ENCODE data around the gene FN3KRP. TPM values are rescaled to one million over a fixed set of nuclear protein-coding genes. Genes with fewer than 3 reads are reported as not detected.
"Not testable (repeated sequence)": the region's sequence is repeated elsewhere in the genome, so short reads cannot be mapped to it uniquely, and the experiment has no call there.

Gene FN3KRP
- total RNA-seq, 1 donor, result 7.2 TPM

DNA sequence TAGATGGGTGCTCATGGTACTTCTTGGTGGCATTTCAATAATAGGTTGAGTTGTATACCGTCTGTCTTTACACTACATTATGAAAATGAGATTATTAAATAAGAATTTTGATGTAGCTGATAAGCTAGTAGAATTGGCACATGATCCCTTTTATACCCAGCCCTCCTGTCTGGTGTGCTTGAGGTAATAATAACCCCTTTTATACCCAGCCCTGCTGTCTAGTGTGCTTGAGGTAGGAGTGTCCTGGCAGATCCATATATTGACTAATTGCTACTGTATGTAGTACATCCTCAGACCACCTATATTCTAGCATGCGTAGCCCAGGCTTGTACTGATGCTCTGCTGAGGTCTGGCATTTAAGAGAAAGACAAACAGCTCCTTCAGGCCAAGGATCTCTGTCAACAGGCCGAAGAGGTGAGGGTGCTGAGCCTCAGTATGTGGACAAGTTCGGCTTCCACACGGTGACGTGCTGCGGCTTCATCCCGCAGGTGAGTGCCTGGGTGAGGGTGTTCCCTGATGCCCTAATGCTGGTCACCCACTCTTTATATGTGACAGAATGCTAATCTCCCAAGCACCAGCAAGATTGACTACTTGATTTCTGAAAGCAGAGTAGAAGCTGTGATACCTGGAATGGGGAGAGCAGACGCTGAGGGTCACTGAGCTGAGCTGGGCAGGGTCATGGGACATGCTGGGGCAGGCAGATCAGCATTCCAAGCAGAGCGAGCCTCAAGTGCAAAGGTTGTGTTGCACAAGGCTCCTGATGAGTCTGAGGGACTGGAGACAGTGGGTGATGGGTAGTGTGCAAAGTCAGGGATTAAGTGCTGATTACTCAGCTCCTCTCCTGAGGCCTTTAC is 24.6 kb downstream of the FN3KRP start:
- Histone ChIP-seq H3K4me1 (ENCODE audit: insufficient read depth, low read length) (no peaks in the 10 kb centered on the region), H3K9me3 (ENCODE audit: low read depth, low read length) (no peaks in the 10 kb centered on the region), H3K27me3 (ENCODE audit: insufficient read depth, low read length) (no peaks in the 10 kb centered on the region), H3K4me3 (ENCODE audit: low read length) (no peak overlapping the region)

DNA sequence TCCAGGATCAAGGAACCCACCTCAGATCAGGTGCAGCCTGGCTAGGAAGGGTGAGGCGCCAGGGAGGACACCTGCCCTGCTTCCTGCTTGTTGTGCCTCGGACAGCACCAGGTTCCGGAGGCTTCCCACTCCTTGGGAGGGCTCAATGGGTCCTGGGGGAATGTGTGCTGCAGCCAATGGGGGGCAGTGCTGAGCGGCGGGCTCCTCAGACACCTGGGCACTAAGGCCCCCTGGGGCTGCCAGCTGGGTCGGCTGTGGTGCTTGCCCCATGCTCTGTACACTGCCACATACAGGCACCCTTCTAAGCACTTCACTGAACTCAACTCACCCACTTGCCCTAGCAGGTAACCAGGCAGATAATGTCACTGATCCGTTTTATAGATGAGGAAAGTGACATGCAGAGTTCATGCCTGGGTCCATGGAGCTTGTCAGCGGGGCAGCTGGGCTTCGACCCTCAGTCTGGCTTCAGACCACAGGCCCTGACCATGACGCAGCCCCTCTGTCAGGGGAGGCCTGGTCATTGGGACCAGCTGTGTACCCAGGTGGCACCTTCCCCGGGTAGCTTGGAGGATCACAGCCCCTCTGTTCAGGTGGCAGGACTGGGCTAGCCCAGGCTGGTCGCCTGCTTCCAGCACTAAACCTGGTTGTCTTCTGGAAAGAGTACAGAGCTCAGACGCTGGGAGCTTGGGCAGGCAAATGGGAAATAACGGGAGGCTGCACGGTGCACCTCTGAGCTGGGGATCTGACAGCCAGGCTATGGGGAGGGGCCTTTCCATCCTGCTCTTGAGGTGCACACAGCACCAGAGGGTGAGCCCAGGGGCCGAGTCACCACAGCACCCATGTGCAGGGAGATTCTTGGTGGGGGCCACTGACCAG is 27.1 kb downstream of the FN3KRP start:
- Histone ChIP-seq H3K4me3 (ENCODE audit: low read length) (no peak overlapping the region), H3K27me3 (ENCODE audit: insufficient read depth, low read length) (no peaks in the 10 kb centered on the region), H3K4me1 (ENCODE audit: insufficient read depth, low read length) (no peaks in the 10 kb centered on the region), H3K9me3 (ENCODE audit: low read depth, low read length) (no peaks in the 10 kb centered on the region)

DNA sequence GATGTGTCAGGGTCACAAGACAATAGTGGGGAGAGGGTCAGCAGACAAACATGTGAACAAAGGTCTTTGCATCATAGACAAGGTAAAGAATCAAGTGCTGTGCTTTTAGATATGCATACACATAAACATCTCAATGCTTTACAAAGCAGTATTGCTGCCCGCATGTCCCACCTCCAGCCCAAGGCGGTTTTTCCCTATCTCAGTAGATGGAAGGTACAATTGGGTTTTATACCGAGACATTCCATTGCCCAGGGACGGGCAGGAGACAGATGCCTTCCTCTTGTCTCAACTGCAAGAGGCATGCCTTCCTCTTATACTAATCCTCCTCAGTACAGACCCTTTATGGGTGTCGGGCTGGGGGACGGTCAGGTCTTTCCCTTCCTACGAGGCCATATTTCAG is 28.2 kb downstream of the FN3KRP start:
- not testable (repeated sequence) for H3K27me3 ChIP-seq (ENCODE audit: insufficient read depth, low read length); H3K4me1 ChIP-seq (ENCODE audit: insufficient read depth, low read length); H3K4me3 ChIP-seq (ENCODE audit: low read length); H3K9me3 ChIP-seq (ENCODE audit: low read depth, low read length)

DNA sequence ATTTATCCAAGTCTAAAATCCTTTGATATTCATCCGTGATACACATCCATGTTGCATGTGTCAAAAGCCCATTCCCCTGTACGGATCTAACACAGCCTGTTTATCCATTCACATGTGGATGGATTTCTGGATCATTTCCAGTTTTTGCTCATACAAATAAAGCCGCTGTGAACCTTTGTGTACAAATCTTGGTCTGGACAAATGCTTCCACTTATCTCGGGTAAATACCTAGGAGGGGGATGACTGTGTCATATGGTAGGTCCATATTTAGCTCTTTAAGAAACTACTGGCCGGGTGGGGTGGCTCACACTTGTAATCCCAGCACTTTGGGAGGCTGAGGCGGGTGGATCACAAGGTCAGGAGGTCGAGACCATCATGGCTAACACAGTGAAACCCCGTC is 29.0 kb downstream of the FN3KRP start:
- Histone ChIP-seq H3K4me3 (ENCODE audit: low read length) (no peak overlapping the region), H3K4me1 (ENCODE audit: insufficient read depth, low read length) (no peaks in the 10 kb centered on the region), H3K27me3 (ENCODE audit: insufficient read depth, low read length) (no peaks in the 10 kb centered on the region), H3K9me3 (ENCODE audit: low read depth, low read length) (no peaks in the 10 kb centered on the region)

DNA sequence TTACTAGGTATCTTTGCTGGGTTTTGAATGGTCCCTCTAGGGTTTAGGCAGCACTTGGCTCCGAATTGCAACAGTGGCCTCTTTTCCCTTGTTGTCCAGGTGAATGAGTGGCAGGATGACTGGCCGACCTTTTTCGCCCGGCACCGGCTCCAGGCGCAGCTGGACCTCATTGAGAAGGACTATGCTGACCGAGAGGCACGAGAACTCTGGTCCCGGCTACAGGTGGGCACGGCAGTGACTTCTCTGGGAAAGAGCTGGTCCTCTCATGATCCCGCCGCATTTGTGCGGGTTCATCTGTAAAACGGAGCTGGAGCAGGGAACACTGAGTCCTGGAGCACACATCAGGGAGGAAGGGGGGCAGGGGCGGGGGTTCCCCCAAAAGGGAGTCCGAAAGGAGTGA is 32.2 kb downstream of the FN3KRP start:
- Histone ChIP-seq H3K9me3 (ENCODE audit: low read depth, low read length) (no peaks in the 10 kb centered on the region), H3K4me1 (ENCODE audit: insufficient read depth, low read length) (peaks cover 15% of the 10 kb centered on the region), H3K27me3 (ENCODE audit: insufficient read depth, low read length) (no peaks in the 10 kb centered on the region), H3K4me3 (ENCODE audit: low read length) (no peak overlapping the region)

DNA sequence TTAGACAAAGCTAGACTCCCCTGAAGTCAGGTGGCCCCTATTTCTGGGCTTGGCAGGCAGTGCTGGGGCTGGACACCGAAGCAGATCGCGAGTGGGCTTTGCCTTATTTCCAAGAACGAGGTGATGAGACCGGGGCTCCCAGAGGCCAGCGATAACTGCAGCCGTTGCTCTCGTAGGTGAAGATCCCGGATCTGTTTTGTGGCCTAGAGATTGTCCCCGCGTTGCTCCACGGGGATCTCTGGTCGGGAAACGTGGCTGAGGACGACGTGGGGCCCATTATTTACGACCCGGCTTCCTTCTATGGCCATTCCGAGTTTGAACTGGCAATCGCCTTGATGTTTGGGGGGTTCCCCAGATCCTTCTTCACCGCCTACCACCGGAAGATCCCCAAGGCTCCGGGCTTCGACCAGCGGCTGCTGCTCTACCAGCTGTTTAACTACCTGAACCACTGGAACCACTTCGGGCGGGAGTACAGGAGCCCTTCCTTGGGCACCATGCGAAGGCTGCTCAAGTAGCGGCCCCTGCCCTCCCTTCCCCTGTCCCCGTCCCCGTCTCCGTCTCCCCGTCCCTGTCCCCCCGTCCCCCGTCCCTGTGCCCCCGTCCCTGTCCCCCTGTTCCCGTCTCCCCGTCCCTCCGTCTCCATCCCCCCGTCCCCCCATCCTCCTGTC is 33.9 kb downstream of the FN3KRP start:
- no peak overlapping the region for H3K4me3 ChIP-seq (ENCODE audit: low read length)
- no peaks in the 10 kb centered on the region for H3K9me3 ChIP-seq (ENCODE audit: low read depth, low read length)
- no peaks in the 10 kb centered on the region for H3K27me3 ChIP-seq (ENCODE audit: insufficient read depth, low read length)
- peaks cover 16% of the 10 kb centered on the region for H3K4me1 ChIP-seq (ENCODE audit: insufficient read depth, low read length)

DNA sequence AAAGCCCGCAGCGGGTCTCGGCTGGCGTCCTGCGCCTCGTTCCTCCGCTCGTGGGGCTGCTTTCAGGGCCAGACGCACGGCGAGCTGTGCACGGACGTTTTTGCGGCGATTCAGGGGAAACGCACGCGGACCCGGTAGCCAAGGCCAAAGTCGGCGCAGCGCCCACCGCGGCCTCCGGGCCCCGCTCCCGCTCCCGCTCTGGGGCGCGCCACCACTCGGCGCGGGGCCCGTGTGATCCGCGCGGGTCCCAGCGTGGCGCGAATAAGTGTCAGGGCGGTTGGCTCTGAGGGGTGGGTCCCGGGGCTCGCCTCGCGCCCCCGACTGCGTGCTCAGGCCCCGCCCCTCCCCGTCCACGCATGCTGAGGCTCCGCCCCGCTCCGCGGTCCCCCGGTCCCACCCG is 34.7 kb downstream of the FN3KRP start:
- Histone ChIP-seq H3K4me1 (ENCODE audit: insufficient read depth, low read length) (peaks cover 16% of the 10 kb centered on the region), H3K4me3 (ENCODE audit: low read length) (no peak overlapping the region), H3K9me3 (ENCODE audit: low read depth, low read length) (no peaks in the 10 kb centered on the region), H3K27me3 (ENCODE audit: insufficient read depth, low read length) (no peaks in the 10 kb centered on the region)

DNA sequence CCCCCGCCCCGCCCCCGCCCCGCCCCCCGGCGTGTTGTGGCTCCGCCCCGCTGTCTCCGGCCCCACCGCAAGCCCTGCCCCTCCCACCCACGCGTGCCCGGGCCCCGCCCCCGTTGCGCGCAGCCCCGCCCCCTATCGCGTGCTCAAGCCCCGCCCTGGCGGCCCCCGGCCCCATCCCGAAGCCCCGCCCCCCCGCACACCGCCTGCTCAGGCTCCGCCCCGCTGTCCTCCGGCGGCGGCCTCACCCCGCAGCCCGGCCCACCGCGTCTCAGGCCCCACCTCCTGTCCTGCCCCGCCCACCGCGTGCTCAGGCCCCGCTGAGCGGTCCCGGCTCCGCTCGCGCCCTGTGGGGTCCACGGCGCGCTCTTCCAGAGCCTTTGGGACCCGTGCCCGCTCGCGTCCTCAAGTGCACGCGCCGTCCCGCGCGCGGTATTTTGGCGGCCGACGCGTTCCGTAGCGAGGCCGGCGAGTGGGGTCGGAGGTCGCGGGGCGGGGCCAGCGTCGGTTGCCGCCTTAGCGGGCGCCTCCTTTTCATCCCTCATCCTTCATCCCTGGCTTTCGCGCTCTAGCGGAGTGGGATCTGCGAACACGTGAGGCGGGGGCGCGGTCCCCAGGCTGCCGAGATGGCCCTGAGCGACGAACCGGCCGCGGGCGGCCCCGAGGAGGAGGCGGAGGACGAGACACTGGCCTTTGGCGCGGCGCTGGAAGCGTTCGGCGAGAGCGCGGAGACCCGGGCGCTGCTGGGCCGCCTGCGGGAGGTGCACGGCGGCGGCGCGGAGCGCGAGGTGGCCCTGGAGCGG is 35.3 kb downstream of the FN3KRP start, which contains the start of gene TBCD:
TBCD (plus strand) TSS at position 495 of the 800 bp plus-strand sequence; CDS start at position 624, 129 bp downstream.
- H3K9me3 ChIP-seq (ENCODE audit: low read depth, low read length), result no peaks in the 10 kb centered on the region
- H3K27me3 ChIP-seq (ENCODE audit: insufficient read depth, low read length), result no peaks in the 10 kb centered on the region
- H3K4me1 ChIP-seq (ENCODE audit: insufficient read depth, low read length), result peaks cover 16% of the 10 kb centered on the region
- H3K4me3 ChIP-seq (ENCODE audit: low read length), result peak within 1 kb of the TSS; percentile 77

DNA sequence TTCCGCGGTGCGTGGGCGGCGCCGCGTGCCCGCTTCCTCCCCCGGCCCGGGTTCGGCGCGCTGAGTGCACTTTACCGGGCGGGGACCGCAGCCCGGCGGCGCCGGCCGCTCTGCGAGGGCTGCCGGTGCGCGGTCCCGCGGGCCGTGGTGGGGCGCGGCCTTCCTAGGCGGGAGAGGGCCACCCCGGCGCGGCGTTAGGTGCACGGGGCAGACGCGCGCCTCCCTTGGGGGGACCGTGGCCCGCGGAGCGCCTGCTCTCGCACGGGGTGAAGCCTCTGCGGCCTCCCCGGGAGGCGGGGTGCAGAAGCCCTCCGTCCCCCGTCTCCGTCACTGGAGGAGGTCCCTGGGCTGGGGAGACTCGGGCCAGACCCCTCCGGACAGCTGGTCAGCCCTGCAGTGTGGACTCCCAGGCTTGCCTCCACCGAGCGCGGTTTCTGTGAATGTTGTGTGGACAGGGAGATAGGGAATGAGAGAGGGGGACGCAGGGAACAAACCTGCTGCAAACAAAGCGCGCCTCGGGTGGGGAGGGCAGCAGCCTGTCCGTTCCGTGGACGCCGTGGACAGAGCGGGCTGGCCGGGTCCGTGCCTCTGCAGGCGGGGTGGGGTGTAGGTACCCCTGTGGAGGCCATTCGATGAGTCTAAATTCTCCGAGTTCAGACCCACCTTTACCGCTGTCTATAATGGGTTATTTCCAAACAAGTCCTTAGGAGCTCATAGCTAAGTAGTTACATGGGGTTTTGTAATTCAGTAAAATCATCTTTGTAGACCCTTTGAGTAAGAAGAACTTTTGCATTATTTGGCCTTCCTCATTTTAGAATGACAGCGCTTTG is 36.1 kb downstream of the FN3KRP start:
- Histone ChIP-seq H3K4me3 (ENCODE audit: low read length) (peak overlapping the region; percentile 77), H3K4me1 (ENCODE audit: insufficient read depth, low read length) (peaks cover 16% of the 10 kb centered on the region), H3K27me3 (ENCODE audit: insufficient read depth, low read length) (no peaks in the 10 kb centered on the region), H3K9me3 (ENCODE audit: low read depth, low read length) (no peaks in the 10 kb centered on the region)

DNA sequence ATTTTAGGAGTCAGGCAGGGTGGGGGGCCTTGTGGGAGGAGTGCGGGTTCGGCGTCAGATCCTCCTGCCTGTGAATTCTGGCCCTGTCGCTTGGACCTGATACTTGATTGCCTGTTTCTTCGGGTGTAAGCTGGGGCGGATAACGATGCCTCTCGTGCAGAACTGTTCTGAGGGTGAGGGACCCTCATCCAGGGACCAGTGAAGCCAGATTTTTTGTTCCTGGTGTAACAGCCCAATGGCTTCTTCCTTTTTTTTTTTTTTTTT is 36.6 kb downstream of the FN3KRP start:
- H3K4me3 ChIP-seq (ENCODE audit: low read length), result no peak overlapping the region
- peaks cover 16% of the 10 kb centered on the region for H3K4me1 ChIP-seq (ENCODE audit: insufficient read depth, low read length)
- no peaks in the 10 kb centered on the region for H3K27me3 ChIP-seq (ENCODE audit: insufficient read depth, low read length)
- no peaks in the 10 kb centered on the region for H3K9me3 ChIP-seq (ENCODE audit: low read depth, low read length)

DNA sequence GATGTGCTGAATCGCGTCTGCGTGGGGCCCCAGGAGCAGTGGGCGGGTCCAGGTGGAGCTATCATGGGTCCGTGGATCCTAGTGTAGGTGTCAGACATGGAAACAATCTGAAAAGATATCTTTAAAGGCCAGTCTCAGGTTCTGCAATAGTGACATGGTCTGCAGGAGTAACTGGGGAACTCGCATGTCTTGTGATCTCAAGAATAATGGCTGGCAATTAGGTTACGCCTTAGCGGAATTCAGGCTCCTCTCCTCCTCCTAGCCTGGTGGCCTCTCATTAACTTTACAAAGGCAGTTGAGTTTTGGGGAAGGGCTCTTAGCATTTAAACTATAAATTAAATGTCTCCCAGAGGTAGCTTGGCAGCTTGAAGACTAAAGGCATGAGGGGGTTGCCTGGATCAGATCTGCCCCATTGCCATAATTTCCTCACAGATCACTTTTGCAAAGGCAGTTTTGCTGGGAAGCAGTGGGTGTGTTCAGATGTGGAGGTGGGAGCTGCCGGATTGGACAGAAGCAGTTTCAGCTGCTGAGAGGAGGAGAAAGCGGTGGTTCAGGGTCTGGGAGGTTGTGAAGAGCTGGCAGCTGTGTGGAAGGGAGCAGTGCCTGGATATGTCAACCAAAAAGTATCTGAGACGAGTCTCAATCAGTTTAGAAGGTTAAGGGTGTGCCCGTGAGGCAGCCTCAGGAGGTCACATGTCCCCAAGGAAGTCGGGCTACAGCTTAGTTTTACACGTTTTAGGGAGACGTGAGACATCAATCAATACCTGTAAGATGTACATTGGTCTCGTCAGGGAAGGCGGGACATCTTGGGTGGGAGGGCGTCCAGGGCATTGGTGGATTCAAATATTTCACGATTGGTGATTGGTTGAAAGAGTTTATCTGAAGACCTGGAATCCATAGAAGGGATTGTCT is 38.0 kb downstream of the FN3KRP start:
- no peak overlapping the region for H3K4me3 ChIP-seq (ENCODE audit: low read length)
- H3K9me3 ChIP-seq (ENCODE audit: low read depth, low read length), result no peaks in the 10 kb centered on the region
- H3K27me3 ChIP-seq (ENCODE audit: insufficient read depth, low read length), result no peaks in the 10 kb centered on the region
- peaks cover 16% of the 10 kb centered on the region for H3K4me1 ChIP-seq (ENCODE audit: insufficient read depth, low read length)

DNA sequence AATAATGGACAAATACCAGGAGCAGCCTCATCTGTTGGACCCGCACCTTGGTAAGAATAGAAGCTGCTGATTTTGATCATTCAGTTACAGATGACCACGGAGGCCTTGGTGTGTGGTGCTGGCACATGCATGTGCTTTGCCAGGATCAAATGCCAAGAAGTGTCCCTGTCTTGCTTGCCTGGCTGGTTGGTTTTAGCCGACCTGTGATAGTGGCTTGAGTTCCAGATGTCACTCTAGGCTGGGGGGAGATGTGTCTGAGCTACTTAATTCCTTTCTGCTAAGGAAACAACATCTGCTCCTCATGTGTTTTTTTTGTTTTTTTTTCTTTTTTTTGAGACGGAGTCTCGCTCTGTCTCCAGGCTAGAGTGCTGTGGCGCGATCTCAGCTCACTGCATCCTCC is 39.7 kb downstream of the FN3KRP start:
- no peaks in the 10 kb centered on the region for H3K27me3 ChIP-seq (ENCODE audit: insufficient read depth, low read length)
- H3K4me1 ChIP-seq (ENCODE audit: insufficient read depth, low read length), result peaks cover 16% of the 10 kb centered on the region
- H3K9me3 ChIP-seq (ENCODE audit: low read depth, low read length), result no peaks in the 10 kb centered on the region
- H3K4me3 ChIP-seq (ENCODE audit: low read length), result no peak overlapping the region

DNA sequence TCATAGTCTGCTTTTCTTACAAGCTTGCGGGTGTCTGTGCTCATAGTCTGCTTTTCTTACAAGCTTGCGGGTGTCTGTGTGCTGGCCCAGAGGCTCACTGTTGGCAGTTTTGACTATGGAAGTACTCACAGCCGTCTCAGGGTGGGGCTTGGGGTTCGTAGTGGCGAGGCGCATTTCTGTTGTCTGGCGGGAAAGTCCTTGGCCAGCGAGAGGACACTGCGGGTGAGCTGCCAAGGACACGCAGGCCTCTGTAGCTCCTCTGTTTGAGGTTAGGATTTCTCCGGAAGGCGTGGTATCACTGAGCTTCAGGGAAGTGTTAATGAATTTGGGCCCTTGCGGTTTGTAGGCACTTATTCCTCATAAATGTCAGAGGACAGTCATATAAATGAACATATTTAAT is 48.9 kb downstream of the FN3KRP start:
- Histone ChIP-seq H3K9me3 (ENCODE audit: low read depth, low read length) (no peaks in the 10 kb centered on the region), H3K4me1 (ENCODE audit: insufficient read depth, low read length) (peaks cover 3% of the 10 kb centered on the region), H3K27me3 (ENCODE audit: insufficient read depth, low read length) (no peaks in the 10 kb centered on the region), H3K4me3 (ENCODE audit: low read length) (no peak overlapping the region)
